ENCODE data around the gene NWD2.

The NWD2 gene

DNA sequence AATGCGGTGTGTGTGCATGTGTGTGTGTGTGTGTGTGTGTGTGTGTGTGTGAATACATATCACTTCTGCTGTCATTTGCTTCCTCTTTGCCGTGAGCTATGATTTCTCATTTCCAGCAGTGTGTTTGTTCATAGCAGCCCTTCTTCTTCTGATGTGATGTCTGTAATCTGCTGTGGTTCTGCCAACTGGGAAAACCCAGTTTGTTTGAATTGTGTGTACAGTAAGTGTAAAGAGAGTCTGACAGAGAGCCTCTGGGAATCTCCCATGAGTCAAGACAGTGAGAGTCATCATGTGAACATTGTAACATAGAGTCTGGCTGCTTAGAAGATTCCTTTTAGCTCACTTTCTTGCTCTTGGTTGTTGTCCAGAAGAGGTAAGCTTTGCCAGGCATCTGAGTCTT is 8.4 kb upstream of the NWD2 start:
- no peaks in the 10 kb centered on the region for H3F3A ChIP-seq (ENCODE audit: insufficient read depth)
- no peak overlapping the region for H3K4me3 ChIP-seq (ENCODE audit: insufficient read depth, low read length, poor library complexity, severe bottlenecking)
- no peaks in the 10 kb centered on the region for H3K9me2 ChIP-seq (replicated peaks; ENCODE audit: insufficient read depth, low read length)
- no peaks in the 10 kb centered on the region for H3K27me3 ChIP-seq (ENCODE audit: low read length)
- H3K27ac ChIP-seq (ENCODE audit: low read depth, low read length): no peak overlapping the region
- no peak overlapping the region for H3K4me2 ChIP-seq (ENCODE audit: low read depth, low read length, poor library complexity, severe bottlenecking)
- no peak overlapping the region for H3K9ac ChIP-seq (ENCODE audit: low read length)
- no peak overlapping the region for H2AFZ ChIP-seq (ENCODE audit: low read depth, low read length, severe bottlenecking)
- no peaks in the 10 kb centered on the region for H3K9me3 ChIP-seq (ENCODE audit: insufficient read depth, low read length)
- TF ChIP-seq, protein P1, sequence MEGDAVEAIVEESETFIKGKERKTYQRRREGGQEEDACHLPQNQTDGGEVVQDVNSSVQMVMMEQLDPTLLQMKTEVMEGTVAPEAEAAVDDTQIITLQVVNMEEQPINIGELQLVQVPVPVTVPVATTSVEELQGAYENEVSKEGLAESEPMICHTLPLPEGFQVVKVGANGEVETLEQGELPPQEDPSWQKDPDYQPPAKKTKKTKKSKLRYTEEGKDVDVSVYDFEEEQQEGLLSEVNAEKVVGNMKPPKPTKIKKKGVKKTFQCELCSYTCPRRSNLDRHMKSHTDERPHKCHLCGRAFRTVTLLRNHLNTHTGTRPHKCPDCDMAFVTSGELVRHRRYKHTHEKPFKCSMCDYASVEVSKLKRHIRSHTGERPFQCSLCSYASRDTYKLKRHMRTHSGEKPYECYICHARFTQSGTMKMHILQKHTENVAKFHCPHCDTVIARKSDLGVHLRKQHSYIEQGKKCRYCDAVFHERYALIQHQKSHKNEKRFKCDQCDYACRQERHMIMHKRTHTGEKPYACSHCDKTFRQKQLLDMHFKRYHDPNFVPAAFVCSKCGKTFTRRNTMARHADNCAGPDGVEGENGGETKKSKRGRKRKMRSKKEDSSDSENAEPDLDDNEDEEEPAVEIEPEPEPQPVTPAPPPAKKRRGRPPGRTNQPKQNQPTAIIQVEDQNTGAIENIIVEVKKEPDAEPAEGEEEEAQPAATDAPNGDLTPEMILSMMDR (IDR thresholded peaks at IDR 0.05; ENCODE audit: insufficient read depth, low read length, poor library complexity, severe bottlenecking): no peak
- no peak for TF ChIP-seq EZH2phosphoT487 (conservative IDR thresholded peaks at IDR 0.05; ENCODE audit: low read length)
- H4K20me1 ChIP-seq (ENCODE audit: low read depth, low read length): no peaks in the 10 kb centered on the region
- no peaks in the 10 kb centered on the region for H3K79me2 ChIP-seq (ENCODE audit: insufficient read depth, low read length)
- H3K36me3 ChIP-seq (ENCODE audit: low read length): no peaks in the 10 kb centered on the region

DNA sequence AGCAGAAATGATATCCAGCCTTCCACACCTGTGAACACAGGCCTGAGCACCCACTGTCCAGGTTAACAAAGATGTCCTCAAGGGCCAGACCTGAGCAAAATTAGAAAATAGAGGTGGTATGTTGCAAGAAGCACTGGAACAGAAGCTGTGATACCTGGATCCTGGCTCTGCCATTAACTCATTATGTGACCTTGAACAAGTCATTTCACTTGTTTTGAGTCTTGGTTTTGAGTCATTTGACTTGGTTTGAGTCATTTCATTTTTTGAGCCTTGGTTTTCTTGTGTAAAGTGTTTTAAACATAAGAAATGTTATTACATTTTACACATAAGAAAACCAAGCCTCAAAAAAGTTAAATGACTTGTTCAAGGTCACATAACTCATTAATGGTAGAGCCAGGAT is 2.9 kb upstream of the NWD2 start:
- Histone ChIP-seq H3K36me3 (ENCODE audit: low read length) (no peaks in the 10 kb centered on the region), H3K79me2 (ENCODE audit: insufficient read depth, low read length) (no peaks in the 10 kb centered on the region), H3K27ac (ENCODE audit: low read depth, low read length) (no peak overlapping the region), H2AFZ (ENCODE audit: low read depth, low read length, severe bottlenecking) (no peak overlapping the region), H3K9me2 (replicated peaks; ENCODE audit: insufficient read depth, low read length) (no peaks in the 10 kb centered on the region), H3K27me3 (ENCODE audit: low read length) (no peaks in the 10 kb centered on the region), H3K4me2 (ENCODE audit: low read depth, low read length, poor library complexity, severe bottlenecking) (no peak overlapping the region), H3K4me3 (ENCODE audit: insufficient read depth, low read length, poor library complexity, severe bottlenecking) (no peak overlapping the region), H3K9me3 (ENCODE audit: insufficient read depth, low read length) (no peaks in the 10 kb centered on the region), H3K9ac (ENCODE audit: low read length) (no peak overlapping the region), H4K20me1 (ENCODE audit: low read depth, low read length) (no peaks in the 10 kb centered on the region), H3F3A (ENCODE audit: insufficient read depth) (no peaks in the 10 kb centered on the region)
- TF ChIP-seq EZH2phosphoT487 (conservative IDR thresholded peaks at IDR 0.05; ENCODE audit: low read length): no peak
- TF ChIP-seq, protein P1 (IDR thresholded peaks at IDR 0.05; ENCODE audit: insufficient read depth, low read length, poor library complexity, severe bottlenecking): no peak

DNA sequence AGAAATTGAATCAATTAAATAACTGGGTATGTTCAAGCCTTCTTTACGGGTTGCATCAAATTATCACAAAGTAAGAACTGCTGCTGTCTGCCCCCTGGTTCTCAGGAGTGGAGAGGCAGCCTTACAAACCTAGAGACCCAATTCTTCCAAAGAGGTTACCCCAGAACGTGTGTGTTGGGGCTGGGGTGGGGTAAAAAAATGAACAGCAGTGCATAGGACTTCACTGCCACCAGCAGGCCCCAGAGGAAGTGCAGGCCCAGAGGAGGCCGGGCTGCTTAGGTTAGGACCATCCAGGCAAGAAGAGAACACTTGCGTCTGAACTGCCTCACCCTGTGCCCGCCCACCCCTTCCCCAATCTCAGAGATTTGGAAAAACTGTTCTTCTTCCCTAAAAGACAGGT is 1.5 kb upstream of the NWD2 start:
- Histone ChIP-seq H3F3A (ENCODE audit: insufficient read depth) (no peaks in the 10 kb centered on the region), H3K9ac (ENCODE audit: low read length) (no peak overlapping the region), H3K9me3 (ENCODE audit: insufficient read depth, low read length) (no peaks in the 10 kb centered on the region), H3K36me3 (ENCODE audit: low read length) (no peaks in the 10 kb centered on the region), H2AFZ (ENCODE audit: low read depth, low read length, severe bottlenecking) (no peak overlapping the region), H3K27ac (ENCODE audit: low read depth, low read length) (no peak overlapping the region), H3K4me2 (ENCODE audit: low read depth, low read length, poor library complexity, severe bottlenecking) (no peak overlapping the region), H4K20me1 (ENCODE audit: low read depth, low read length) (no peaks in the 10 kb centered on the region), H3K27me3 (ENCODE audit: low read length) (no peaks in the 10 kb centered on the region), H3K4me3 (ENCODE audit: insufficient read depth, low read length, poor library complexity, severe bottlenecking) (no peak overlapping the region), H3K9me2 (replicated peaks; ENCODE audit: insufficient read depth, low read length) (no peaks in the 10 kb centered on the region), H3K79me2 (ENCODE audit: insufficient read depth, low read length) (no peaks in the 10 kb centered on the region)
- TF ChIP-seq, protein P1 (IDR thresholded peaks at IDR 0.05; ENCODE audit: insufficient read depth, low read length, poor library complexity, severe bottlenecking): no peak

Measured in SU-DHL-6 (cell line).